ENCODE measurements around the gene PLD1. TPM values are rescaled to one million over a fixed set of nuclear protein-coding genes. Genes with fewer than 3 reads are reported as not detected.
"Not testable (repeated sequence)": the region's sequence is repeated elsewhere in the genome, so short reads cannot be mapped to it uniquely, and the experiment has no call there.

PLD1 gene
- total RNA-seq, 1 donor from 2014 or later, result 31.3 TPM

GRCh38 chr3:171648069-171648468, 162.2 kb downstream of the PLD1 start:
- H3K27ac ChIP-seq (ENCODE audit: low read depth, low read length), result no peak overlapping the region
- no peaks in the 10 kb centered on the region for H3K9me3 ChIP-seq (ENCODE audit: control insufficient read depth in 3 of 3, low read length in 3 of 3)
- no peaks in the 10 kb centered on the region for H3K36me3 ChIP-seq (ENCODE audit: control insufficient read depth in 3 of 3, insufficient read depth in 3 of 3, low read length in 3 of 3)
- no peak overlapping the region for H3K4me3 ChIP-seq (ENCODE audit: low read length in 3 of 3)
- no peaks in the 10 kb centered on the region for H3K27me3 ChIP-seq (ENCODE audit: control insufficient read depth in 3 of 3, insufficient read depth in 3 of 3, low read length in 3 of 3)
- H3K9ac ChIP-seq (ENCODE audit: low read depth in 1 of 3, low read length in 3 of 3), result no peak overlapping the region
- peaks cover 0 to 5% (median 5%) of the 10 kb centered on the region in 3 donors for H3K4me1 ChIP-seq (ENCODE audit: control insufficient read depth in 3 of 3, insufficient read depth in 3 of 3, low read length in 3 of 3)

GRCh38 chr3:171646357-171647133, 163.7 kb downstream of the PLD1 start:
- no peak overlapping the region for H3K9ac ChIP-seq (ENCODE audit: low read depth in 1 of 3, low read length in 3 of 3)
- no peak overlapping the region for H3K4me3 ChIP-seq (ENCODE audit: low read length in 3 of 3)
- peaks cover 0 to 5% (median 5%) of the 10 kb centered on the region in 3 donors for H3K4me1 ChIP-seq (ENCODE audit: control insufficient read depth in 3 of 3, insufficient read depth in 3 of 3, low read length in 3 of 3)
- H3K9me3 ChIP-seq (ENCODE audit: control insufficient read depth in 3 of 3, low read length in 3 of 3), result no peaks in the 10 kb centered on the region
- H3K27ac ChIP-seq (ENCODE audit: low read depth, low read length), result no peak overlapping the region
- H3K36me3 ChIP-seq (ENCODE audit: control insufficient read depth in 3 of 3, insufficient read depth in 3 of 3, low read length in 3 of 3), result no peaks in the 10 kb centered on the region
- H3K27me3 ChIP-seq (ENCODE audit: control insufficient read depth in 3 of 3, insufficient read depth in 3 of 3, low read length in 3 of 3), result no peaks in the 10 kb centered on the region

- H3K27me3 ChIP-seq (ENCODE audit: control insufficient read depth in 3 of 3, insufficient read depth in 3 of 3, low read length in 3 of 3), result no peaks in the 10 kb centered on the region
- H3K9ac ChIP-seq (ENCODE audit: low read depth in 1 of 3, low read length in 3 of 3), result no peak overlapping the region
- H3K27ac ChIP-seq (ENCODE audit: low read depth, low read length), result no peak overlapping the region
- H3K4me1 ChIP-seq (ENCODE audit: control insufficient read depth in 3 of 3, insufficient read depth in 3 of 3, low read length in 3 of 3), result peaks cover 4 to 8% (median 5%) of the 10 kb centered on the region in 3 donors
- H3K9me3 ChIP-seq (ENCODE audit: control insufficient read depth in 3 of 3, low read length in 3 of 3), result no peaks in the 10 kb centered on the region
- H3K4me3 ChIP-seq (ENCODE audit: low read length in 3 of 3), result no peak overlapping the region
- no peaks in the 10 kb centered on the region for H3K36me3 ChIP-seq (ENCODE audit: control insufficient read depth in 3 of 3, insufficient read depth in 3 of 3, low read length in 3 of 3)
These were observed 165.6 kb downstream of the PLD1 start for GRCh38 chr3:171644681-171645080.

- H3K27me3 ChIP-seq (ENCODE audit: control insufficient read depth in 3 of 3, insufficient read depth in 3 of 3, low read length in 3 of 3), result no peaks in the 10 kb centered on the region
- H3K9ac ChIP-seq (ENCODE audit: low read depth in 1 of 3, low read length in 3 of 3), result no peak overlapping the region
- no peaks in the 10 kb centered on the region for H3K9me3 ChIP-seq (ENCODE audit: control insufficient read depth in 3 of 3, low read length in 3 of 3)
- H3K36me3 ChIP-seq (ENCODE audit: control insufficient read depth in 3 of 3, insufficient read depth in 3 of 3, low read length in 3 of 3), result no peaks in the 10 kb centered on the region
- H3K27ac ChIP-seq (ENCODE audit: low read depth, low read length), result no peak overlapping the region
- no peak overlapping the region for H3K4me3 ChIP-seq (ENCODE audit: low read length in 3 of 3)
- H3K4me1 ChIP-seq (ENCODE audit: control insufficient read depth in 3 of 3, insufficient read depth in 3 of 3, low read length in 3 of 3), result peaks cover 4 to 8% (median 5%) of the 10 kb centered on the region in 3 donors
These were observed 166.6 kb downstream of the PLD1 start for GRCh38 chr3:171643681-171644080.

- H3K4me1 ChIP-seq (ENCODE audit: control insufficient read depth in 3 of 3, insufficient read depth in 3 of 3, low read length in 3 of 3), result peaks cover 4 to 8% (median 5%) of the 10 kb centered on the region in 3 donors
- H3K9me3 ChIP-seq (ENCODE audit: control insufficient read depth in 3 of 3, low read length in 3 of 3), result no peaks in the 10 kb centered on the region
- H3K4me3 ChIP-seq (ENCODE audit: low read length in 3 of 3), result no peak overlapping the region
- H3K27me3 ChIP-seq (ENCODE audit: control insufficient read depth in 3 of 3, insufficient read depth in 3 of 3, low read length in 3 of 3), result no peaks in the 10 kb centered on the region
- no peak overlapping the region for H3K27ac ChIP-seq (ENCODE audit: low read depth, low read length)
- H3K36me3 ChIP-seq (ENCODE audit: control insufficient read depth in 3 of 3, insufficient read depth in 3 of 3, low read length in 3 of 3), result no peaks in the 10 kb centered on the region
- H3K9ac ChIP-seq (ENCODE audit: low read depth in 1 of 3, low read length in 3 of 3), result no peak overlapping the region
These were observed 167.2 kb downstream of the PLD1 start for GRCh38 chr3:171643033-171643432.

GRCh38 chr3:171640520-171641412, 169.5 kb downstream of the PLD1 start:
- Histone ChIP-seq H3K27me3 (ENCODE audit: control insufficient read depth in 3 of 3, insufficient read depth in 3 of 3, low read length in 3 of 3) (no peaks in the 10 kb centered on the region), H3K9me3 (ENCODE audit: control insufficient read depth in 3 of 3, low read length in 3 of 3) (no peaks in the 10 kb centered on the region), H3K27ac (ENCODE audit: low read depth, low read length) (no peak overlapping the region), H3K4me1 (ENCODE audit: control insufficient read depth in 3 of 3, insufficient read depth in 3 of 3, low read length in 3 of 3) (peaks cover 0 to 4% (median 4%) of the 10 kb centered on the region in 3 donors), H3K9ac (ENCODE audit: low read depth in 1 of 3, low read length in 3 of 3) (no peak overlapping the region), H3K4me3 (ENCODE audit: low read length in 3 of 3) (no peak overlapping the region), H3K36me3 (ENCODE audit: control insufficient read depth in 3 of 3, insufficient read depth in 3 of 3, low read length in 3 of 3) (no peaks in the 10 kb centered on the region)

- Histone ChIP-seq H3K27ac (ENCODE audit: low read depth, low read length) (no peak overlapping the region), H3K9ac (ENCODE audit: low read depth in 1 of 3, low read length in 3 of 3) (no peak overlapping the region), H3K4me1 (ENCODE audit: control insufficient read depth in 3 of 3, insufficient read depth in 3 of 3, low read length in 3 of 3) (peaks cover 0 to 4% (median 4%) of the 10 kb centered on the region in 3 donors), H3K36me3 (ENCODE audit: control insufficient read depth in 3 of 3, insufficient read depth in 3 of 3, low read length in 3 of 3) (no peaks in the 10 kb centered on the region), H3K4me3 (ENCODE audit: low read length in 3 of 3) (no peak overlapping the region), H3K9me3 (ENCODE audit: control insufficient read depth in 3 of 3, low read length in 3 of 3) (no peaks in the 10 kb centered on the region), H3K27me3 (ENCODE audit: control insufficient read depth in 3 of 3, insufficient read depth in 3 of 3, low read length in 3 of 3) (no peaks in the 10 kb centered on the region)
These were observed 173.6 kb downstream of the PLD1 start for GRCh38 chr3:171636666-171637065.

GRCh38 chr3:171632766-171633165, 177.5 kb downstream of the PLD1 start:
- H3K36me3 ChIP-seq (ENCODE audit: control insufficient read depth in 3 of 3, insufficient read depth in 3 of 3, low read length in 3 of 3), result no peaks in the 10 kb centered on the region
- no peak overlapping the region for H3K4me3 ChIP-seq (ENCODE audit: low read length in 3 of 3)
- H3K9ac ChIP-seq (ENCODE audit: low read depth in 1 of 3, low read length in 3 of 3), result no peak overlapping the region
- H3K27ac ChIP-seq (ENCODE audit: low read depth, low read length), result no peak overlapping the region
- H3K4me1 ChIP-seq (ENCODE audit: control insufficient read depth in 3 of 3, insufficient read depth in 3 of 3, low read length in 3 of 3), result no peaks in the 10 kb centered on the region
- H3K27me3 ChIP-seq (ENCODE audit: control insufficient read depth in 3 of 3, insufficient read depth in 3 of 3, low read length in 3 of 3), result no peaks in the 10 kb centered on the region
- no peaks in the 10 kb centered on the region for H3K9me3 ChIP-seq (ENCODE audit: control insufficient read depth in 3 of 3, low read length in 3 of 3)

- H3K9ac ChIP-seq (ENCODE audit: low read depth in 1 of 3, low read length in 3 of 3); H3K36me3 ChIP-seq (ENCODE audit: control insufficient read depth in 3 of 3, insufficient read depth in 3 of 3, low read length in 3 of 3); H3K4me3 ChIP-seq (ENCODE audit: low read length in 3 of 3); H3K4me1 ChIP-seq (ENCODE audit: control insufficient read depth in 3 of 3, insufficient read depth in 3 of 3, low read length in 3 of 3); H3K27ac ChIP-seq (ENCODE audit: low read depth, low read length); H3K27me3 ChIP-seq (ENCODE audit: control insufficient read depth in 3 of 3, insufficient read depth in 3 of 3, low read length in 3 of 3); H3K9me3 ChIP-seq (ENCODE audit: control insufficient read depth in 3 of 3, low read length in 3 of 3): not testable (repeated sequence)
These were observed 183.5 kb downstream of the PLD1 start for GRCh38 chr3:171626799-171627198.

GRCh38 chr3:171622126-171622525, 188.2 kb downstream of the PLD1 start:
- Histone ChIP-seq H3K36me3 (ENCODE audit: control insufficient read depth in 3 of 3, insufficient read depth in 3 of 3, low read length in 3 of 3) (peaks cover 0 to 3% (median 0%) of the 10 kb centered on the region in 3 donors), H3K4me1 (ENCODE audit: control insufficient read depth in 3 of 3, insufficient read depth in 3 of 3, low read length in 3 of 3) (no peaks in the 10 kb centered on the region), H3K27ac (ENCODE audit: low read depth, low read length) (no peak overlapping the region)

More at GRCh38 chr3:171622126-171622525, 188.2 kb downstream of the PLD1 start:
- Histone ChIP-seq H3K9me3 (ENCODE audit: control insufficient read depth in 3 of 3, low read length in 3 of 3) (no peaks in the 10 kb centered on the region), H3K9ac (ENCODE audit: low read depth in 1 of 3, low read length in 3 of 3) (no peak overlapping the region), H3K27me3 (ENCODE audit: control insufficient read depth in 3 of 3, insufficient read depth in 3 of 3, low read length in 3 of 3) (no peaks in the 10 kb centered on the region), H3K4me3 (ENCODE audit: low read length in 3 of 3) (no peak overlapping the region)

All from skeletal muscle tissue (tissue), 4 donors.